ENCODE measurements around the gene ROBO1. TPM values are rescaled to one million over a fixed set of nuclear protein-coding genes. Genes with fewer than 3 reads are reported as not detected.

The ROBO1 gene
- total RNA-seq, 1 donor from 2014 or later, result 7.1 TPM

- intact Hi-C loops (cut with micrococcal nuclease), result no loop called here
- H3K4me3 ChIP-seq, result no peak overlapping the region
- H3K27ac ChIP-seq (replicated peaks), result no peak overlapping the region
- no peaks in the 10 kb centered on the region for H3K36me3 ChIP-seq
- no peaks in the 10 kb centered on the region for H3K27me3 ChIP-seq (ENCODE audit: low read depth)
- H3K4me1 ChIP-seq, result no peaks in the 10 kb centered on the region
- DNase-seq, result no peak
- peaks cover 10% of the 10 kb centered on the region for H3K9me3 ChIP-seq (replicated peaks)
- TF ChIP-seq CTCF (IDR thresholded peaks at IDR 0.05; ENCODE audit: borderline replicate concordance), result no peak
Observed at GRCh38 chr3:79066481-79066880, 701.3 kb downstream of the ROBO1 start.

- Histone ChIP-seq H3K36me3 (no peaks in the 10 kb centered on the region), H3K4me3 (no peak overlapping the region), H3K4me1 (no peaks in the 10 kb centered on the region), H3K9me3 (replicated peaks) (peaks cover 18% of the 10 kb centered on the region), H3K27me3 (ENCODE audit: low read depth) (no peaks in the 10 kb centered on the region), H3K27ac (replicated peaks) (no peak overlapping the region)
- TF ChIP-seq CTCF (IDR thresholded peaks at IDR 0.05; ENCODE audit: borderline replicate concordance), result no peak
- intact Hi-C loops (cut with micrococcal nuclease), result no loop called here
- DNase-seq, result no peak
Observed at GRCh38 chr3:79063624-79064023, 704.2 kb downstream of the ROBO1 start.

- no peak for DNase-seq
- intact Hi-C loops (cut with micrococcal nuclease), result no loop called here
- Histone ChIP-seq H3K4me1 (no peaks in the 10 kb centered on the region), H3K9me3 (replicated peaks) (peaks cover 37% of the 10 kb centered on the region), H3K4me3 (no peak overlapping the region), H3K27me3 (ENCODE audit: low read depth) (no peaks in the 10 kb centered on the region), H3K36me3 (no peaks in the 10 kb centered on the region), H3K27ac (replicated peaks) (no peak overlapping the region)
- no peak for TF ChIP-seq CTCF (IDR thresholded peaks at IDR 0.05; ENCODE audit: borderline replicate concordance)
Observed at GRCh38 chr3:79057756-79058155, 710.0 kb downstream of the ROBO1 start.

- no peak overlapping the region for H3K4me3 ChIP-seq
- H3K36me3 ChIP-seq, result no peaks in the 10 kb centered on the region
- intact Hi-C loops (cut with micrococcal nuclease), result no loop called here
- no peak for DNase-seq
- TF ChIP-seq CTCF (IDR thresholded peaks at IDR 0.05; ENCODE audit: borderline replicate concordance), result no peak
- H3K4me1 ChIP-seq, result no peaks in the 10 kb centered on the region
- peaks cover 40% of the 10 kb centered on the region for H3K9me3 ChIP-seq (replicated peaks)
- no peak overlapping the region for H3K27ac ChIP-seq (replicated peaks)
- no peaks in the 10 kb centered on the region for H3K27me3 ChIP-seq (ENCODE audit: low read depth)
Observed at GRCh38 chr3:79056498-79056897, 711.3 kb downstream of the ROBO1 start.

DNA sequence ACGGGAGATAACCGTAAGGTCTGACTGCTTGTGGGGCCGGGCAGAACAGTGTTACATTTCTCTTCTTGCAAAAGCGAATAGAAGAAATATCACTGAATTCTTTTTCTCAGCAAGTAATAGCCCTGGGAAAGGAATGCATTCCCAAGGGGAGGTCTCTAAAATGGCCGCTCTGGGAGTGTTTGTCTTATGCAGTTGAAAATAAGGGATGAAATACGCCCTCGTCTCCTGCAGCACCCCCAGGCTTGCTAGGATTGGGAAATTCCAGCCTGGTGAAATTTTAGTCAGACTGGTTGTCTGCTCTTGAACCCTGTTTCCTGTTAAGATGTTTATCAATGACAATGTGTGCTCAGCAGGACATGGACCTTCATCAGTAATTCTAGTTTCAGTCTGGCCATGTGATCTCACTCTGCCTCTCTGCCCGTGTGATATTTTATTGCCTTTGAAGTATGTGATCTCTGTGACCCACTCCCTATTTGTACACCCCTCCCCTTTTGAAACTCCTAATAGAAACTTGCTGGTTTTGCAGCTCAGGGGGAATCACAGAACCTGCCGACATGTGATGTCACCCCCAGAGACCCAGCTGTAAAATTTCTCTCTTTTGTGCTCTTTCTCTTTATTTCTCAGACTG, 715.6 kb downstream of the ROBO1 start:
- H3K4me3 ChIP-seq, result no peak overlapping the region
- H3K4me1 ChIP-seq, result no peaks in the 10 kb centered on the region
- intact Hi-C loops (cut with micrococcal nuclease), result no loop called here
- H3K9me3 ChIP-seq (replicated peaks), result peaks cover 50% of the 10 kb centered on the region
- H3K36me3 ChIP-seq, result no peaks in the 10 kb centered on the region
- TF ChIP-seq CTCF (IDR thresholded peaks at IDR 0.05; ENCODE audit: borderline replicate concordance), result no peak
- no peak for DNase-seq
- no peaks in the 10 kb centered on the region for H3K27me3 ChIP-seq (ENCODE audit: low read depth)
- no peak overlapping the region for H3K27ac ChIP-seq (replicated peaks)

All from left ventricle myocardium inferior (tissue), 1 donor.